Ectodermal cell (in vitro differentiated cells): Measurements from ENCODE around the gene MAB21L3.

Experiments
- H3K27ac ChIP-seq: 2 replicates; pipeline ENCODE4 v1.7.0; 2013; ENCODE audit warnings: mild to moderate bottlenecking, low read depth, low read length; ENCODE audit not compliant: insufficient read depth, poor library complexity, severe bottlenecking
- H3K27me3 ChIP-seq: 2 replicates; pipeline ENCODE4 v1.7.0; 2013; ENCODE audit warnings: mild to moderate bottlenecking, low read length; ENCODE audit not compliant: insufficient read depth, control insufficient read depth, poor library complexity, severe bottlenecking
- H3K36me3 ChIP-seq: one replicate; pipeline ENCODE4 v1.7.0; 2013; ENCODE audit warnings: low read length; ENCODE audit not compliant: control insufficient read depth, insufficient read depth
- H3K4me1 ChIP-seq: one replicate; pipeline ENCODE4 v1.7.0; 2013; ENCODE audit warnings: low read length; ENCODE audit not compliant: control insufficient read depth, insufficient read depth
- H3K4me3 ChIP-seq: 2 replicates; pipeline ENCODE4 v1.7.0; 2013; ENCODE audit warnings: low read depth, low read length, control low read depth; ENCODE audit not compliant: insufficient read depth
- H3K9me3 ChIP-seq: 2 replicates; pipeline ENCODE4 v1.7.0; 2013; ENCODE audit warnings: mild to moderate bottlenecking, low read length, moderate library complexity; ENCODE audit not compliant: control insufficient read depth
- WGBS, 2 experiments: methylation state at CpG; one replicate each; pipeline ENCODE4 v1.1.7; 2013; ENCODE audit warnings: missing lambda C conversion rate in 2 of 2; 5-methylcytosine and 5-hydroxymethylcytosine counted together

The MAB21L3 gene

GRCh38 chr1:116151739-116152576 is 40.8 kb downstream of the MAB21L3 start:
- Histone ChIP-seq H3K4me3 (peak overlapping the region; percentile 24), H3K27ac (no peak overlapping the region), H3K9me3 (no peaks in the 10 kb centered on the region), H3K4me1 (peaks cover 2% of the 10 kb centered on the region), H3K27me3 (peaks cover 6% of the 10 kb centered on the region), H3K36me3 (no peaks in the 10 kb centered on the region)
- WGBS, 2 experiments: 10% methylated on average over 46 of the region's 46 CpGs

- Histone ChIP-seq H3K27me3 (peaks cover 6% of the 10 kb centered on the region), H3K4me3 (peak overlapping the region; percentile 24), H3K4me1 (peaks cover 2% of the 10 kb centered on the region), H3K9me3 (no peaks in the 10 kb centered on the region), H3K36me3 (no peaks in the 10 kb centered on the region), H3K27ac (no peak overlapping the region)
- WGBS, 2 experiments: 86 to 97% methylated on average over 3 of the region's 4 CpGs
Measured at GRCh38 chr1:116152577-116152943, 41.4 kb downstream of the MAB21L3 start.

- 87 to 96% methylated on average over 3 to 4 of the region's 4 CpGs for WGBS, 2 experiments
- H3K27ac ChIP-seq: no peak overlapping the region
Measured at GRCh38 chr1:116152950-116153691, 41.9 kb downstream of the MAB21L3 start.

GRCh38 chr1:116153692-116154031 is 42.5 kb downstream of the MAB21L3 start:
- peaks cover 2% of the 10 kb centered on the region for H3K4me1 ChIP-seq
- no peak overlapping the region for H3K4me3 ChIP-seq
- no peak overlapping the region for H3K27ac ChIP-seq
- H3K36me3 ChIP-seq: no peaks in the 10 kb centered on the region
- peaks cover 6% of the 10 kb centered on the region for H3K27me3 ChIP-seq
- H3K9me3 ChIP-seq: no peaks in the 10 kb centered on the region

More at GRCh38 chr1:116152950-116153691, 41.9 kb downstream of the MAB21L3 start:
- Histone ChIP-seq H3K36me3 (no peaks in the 10 kb centered on the region), H3K4me1 (peaks cover 2% of the 10 kb centered on the region), H3K27me3 (peaks cover 6% of the 10 kb centered on the region), H3K9me3 (no peaks in the 10 kb centered on the region), H3K4me3 (no peak overlapping the region)

GRCh38 chr1:116154536-116154935 is 43.3 kb downstream of the MAB21L3 start:
- Histone ChIP-seq H3K4me1 (peaks cover 2% of the 10 kb centered on the region), H3K27ac (no peak overlapping the region), H3K9me3 (no peaks in the 10 kb centered on the region), H3K4me3 (no peak overlapping the region), H3K27me3 (peaks cover 6% of the 10 kb centered on the region), H3K36me3 (no peaks in the 10 kb centered on the region)
- WGBS, 2 experiments: 92 to 93% methylated on average over 4 of the region's 4 CpGs

- no peaks in the 10 kb centered on the region for H3K36me3 ChIP-seq
- WGBS, 2 experiments: 92 to 93% methylated on average over 4 of the region's 4 CpGs
- no peaks in the 10 kb centered on the region for H3K27me3 ChIP-seq
- H3K9me3 ChIP-seq: no peaks in the 10 kb centered on the region
- peaks cover 2% of the 10 kb centered on the region for H3K4me1 ChIP-seq
- no peak overlapping the region for H3K27ac ChIP-seq
- no peak overlapping the region for H3K4me3 ChIP-seq
Measured at GRCh38 chr1:116157096-116157495, 45.9 kb downstream of the MAB21L3 start.

GRCh38 chr1:116159177-116159576 is 48.0 kb downstream of the MAB21L3 start:
- Histone ChIP-seq H3K27me3 (no peaks in the 10 kb centered on the region), H3K4me3 (no peak overlapping the region), H3K27ac (no peak overlapping the region), H3K9me3 (no peaks in the 10 kb centered on the region), H3K36me3 (no peaks in the 10 kb centered on the region), H3K4me1 (no peaks in the 10 kb centered on the region)
- WGBS, 2 experiments: 75 to 88% methylated on average over 1 of the region's 1 CpG

- Histone ChIP-seq H3K4me3 (no peak overlapping the region), H3K27ac (no peak overlapping the region), H3K36me3 (no peaks in the 10 kb centered on the region), H3K9me3 (no peaks in the 10 kb centered on the region), H3K27me3 (no peaks in the 10 kb centered on the region), H3K4me1 (no peaks in the 10 kb centered on the region)
- WGBS, 2 experiments: 75 to 90% methylated on average over 1 of the region's 1 CpG
Measured at GRCh38 chr1:116159611-116160010, 48.4 kb downstream of the MAB21L3 start.

- no peak overlapping the region for H3K4me3 ChIP-seq
- no peaks in the 10 kb centered on the region for H3K9me3 ChIP-seq
- no peaks in the 10 kb centered on the region for H3K27me3 ChIP-seq
- no peaks in the 10 kb centered on the region for H3K36me3 ChIP-seq
- 88 to 96% methylated on average over 1 to 2 of the region's 2 CpGs for WGBS, 2 experiments
- H3K27ac ChIP-seq: no peak overlapping the region
- no peaks in the 10 kb centered on the region for H3K4me1 ChIP-seq
Measured at GRCh38 chr1:116161390-116161789, 50.2 kb downstream of the MAB21L3 start.

GRCh38 chr1:116161877-116162390 is 50.7 kb downstream of the MAB21L3 start:
- Histone ChIP-seq H3K9me3 (no peaks in the 10 kb centered on the region), H3K27me3 (no peaks in the 10 kb centered on the region), H3K4me1 (no peaks in the 10 kb centered on the region), H3K4me3 (no peak overlapping the region), H3K27ac (no peak overlapping the region), H3K36me3 (no peaks in the 10 kb centered on the region)
